WTC11 (cell line): ENCODE data around the gene CDK12. TPM values are rescaled to one million over a fixed set of nuclear protein-coding genes. Genes with fewer than 3 reads are reported as not detected.

Experiments
- ATAC-seq: fragments of 200-7000 bp; cut with Tn5 transposase; 2 replicates; pipeline ENCODE4 v1.10.0; 2021; ENCODE audit warnings: mild to moderate bottlenecking, moderate library complexity
- CTCF ChIA-PET: fragments of 300-600 bp; sonication (Branson Sonifier 250); formaldehyde crosslinking; loops from one replicate; lab custom pipeline; 2021; ENCODE audit warnings: antibody characterized with exemption; lab: Charles Lee
- POLR2A ChIA-PET: fragments of 350-600 bp; sonication (Branson Sonifier 250); formaldehyde crosslinking; loops from one replicate; lab custom pipeline; 2021; ENCODE audit warnings: antibody characterized with exemption; lab: Charles Lee
- DNase-seq: peaks from one replicate; pipeline ENCODE4 v3.0.0; 2021; ENCODE audit warnings: low spot score
- H3K27ac Mint-ChIP-seq: 2 replicates; pipeline ENCODE4 v1.8.0; 2021; ENCODE audit warnings: mixed read lengths
- H3K27me3 Mint-ChIP-seq: 2 replicates; pipeline ENCODE4 v1.8.0; 2021; ENCODE audit warnings: low read depth, mild to moderate bottlenecking, moderate library complexity, mixed read lengths
- H3K36me3 Mint-ChIP-seq: 2 replicates; pipeline ENCODE4 v1.8.0; 2021; ENCODE audit warnings: mixed read lengths
- H3K4me1 Mint-ChIP-seq: 2 replicates; pipeline ENCODE4 v1.8.0; 2022; ENCODE audit warnings: mixed read lengths
- H3K4me3 Mint-ChIP-seq: 2 replicates; pipeline ENCODE4 v1.8.0; 2021; ENCODE audit warnings: mild to moderate bottlenecking, moderate library complexity, mixed read lengths
- H3K9me3 Mint-ChIP-seq: 2 replicates; pipeline ENCODE4 v1.8.0; 2021; ENCODE audit warnings: mixed read lengths
- ETV6 ChIP-seq: sonication (generic); formaldehyde crosslinking; IDR thresholded peaks from 2 replicates; pipeline ENCODE4 v1.8.1; 2022; ENCODE audit warnings: mild to moderate bottlenecking, missing genetic modification reagents
- JUN ChIP-seq: sonication (generic); formaldehyde crosslinking; IDR thresholded peaks from 2 replicates; pipeline ENCODE4 v1.8.0; 2023; ENCODE audit warnings: mild to moderate bottlenecking, missing genetic modification reagents
- MYBL2 ChIP-seq: sonication (generic); formaldehyde crosslinking; IDR thresholded peaks from 2 replicates; pipeline ENCODE4 v1.8.1; 2023; ENCODE audit warnings: mild to moderate bottlenecking, moderate library complexity, missing genetic modification reagents
- NFATC4 ChIP-seq: fragments of 250-450 bp; sonication (Bioruptor Pico); IDR thresholded peaks from 2 replicates; pipeline ENCODE4 v1.9.0; 2021; ENCODE audit warnings: mild to moderate bottlenecking
- NFYB ChIP-seq: sonication (generic); formaldehyde crosslinking; conservative IDR thresholded peaks from 2 replicates; pipeline ENCODE4 v1.8.0; 2022; ENCODE audit warnings: low read depth, missing genetic modification reagents
- NR3C1 ChIP-seq: sonication (generic); formaldehyde crosslinking; conservative IDR thresholded peaks from 2 replicates; pipeline ENCODE4 v1.8.1; 2023; ENCODE audit warnings: low read depth, mild to moderate bottlenecking, missing genetic modification reagents
- OVOL2 ChIP-seq: fragments of 250-450 bp; sonication (Bioruptor Pico); IDR thresholded peaks from 2 replicates; pipeline ENCODE4 v1.9.0; 2021; ENCODE audit warnings: mild to moderate bottlenecking, borderline replicate concordance
- PRRX2 ChIP-seq: fragments of 250-450 bp; sonication (Bioruptor Pico); IDR thresholded peaks from 2 replicates; pipeline ENCODE4 v1.8.0; 2021; ENCODE audit warnings: mild to moderate bottlenecking
- RELA ChIP-seq: sonication (generic); formaldehyde crosslinking; IDR thresholded peaks from 2 replicates; pipeline ENCODE4 v1.8.1; 2022; ENCODE audit warnings: missing genetic modification reagents, mild to moderate bottlenecking, borderline replicate concordance
- RORB ChIP-seq: fragments of 250-450 bp; sonication (Bioruptor Pico); IDR thresholded peaks from 2 replicates; pipeline ENCODE4 v1.9.0; 2021; ENCODE audit warnings: mild to moderate bottlenecking
- SOX15 ChIP-seq: fragments of 250-450 bp; sonication (Bioruptor Pico); IDR thresholded peaks from 2 replicates; pipeline ENCODE4 v1.9.0; 2021; ENCODE audit warnings: mild to moderate bottlenecking
- SP1 ChIP-seq: sonication (generic); formaldehyde crosslinking; conservative IDR thresholded peaks from 2 replicates; pipeline ENCODE4 v1.8.1; 2022; ENCODE audit warnings: missing genetic modification reagents
- TEAD1 ChIP-seq: sonication (generic); formaldehyde crosslinking; IDR thresholded peaks from 2 replicates; pipeline ENCODE4 v1.8.0; 2022; ENCODE audit warnings: mild to moderate bottlenecking, missing genetic modification reagents
- ZNF232 ChIP-seq: sonication (generic); formaldehyde crosslinking; IDR thresholded peaks from 2 replicates; pipeline ENCODE4 v1.8.0; 2022; ENCODE audit warnings: mild to moderate bottlenecking, missing genetic modification reagents
- ZNF416 ChIP-seq: fragments of 250-450 bp; sonication (Bioruptor Pico); IDR thresholded peaks from 2 replicates; pipeline ENCODE4 v1.9.0; 2021; ENCODE audit warnings: mild to moderate bottlenecking, inconsistent platforms
- ZNF671 ChIP-seq: fragments of 250-450 bp; sonication (Bioruptor Pico); IDR thresholded peaks from 2 replicates; pipeline ENCODE4 v1.8.0; 2021; ENCODE audit warnings: mild to moderate bottlenecking
- total RNA-seq: library from RNA; stranded (reverse); gene quantifications from 3 replicates; pipeline ENCODE4 v1.2.3, GENCODE V29; 2021
- TF ChIP-seq, protein P1 (sequence below): fragments of 250-450 bp; sonication (Bioruptor Pico); IDR thresholded peaks from 2 replicates; pipeline ENCODE4 v2.1.2; 2022; ENCODE audit warnings: mild to moderate bottlenecking, moderate library complexity
- TF ChIP-seq, protein P2 (sequence below): sonication (generic); formaldehyde crosslinking; IDR thresholded peaks from 2 replicates; pipeline ENCODE4 v1.8.0; 2022; ENCODE audit warnings: mild to moderate bottlenecking, missing genetic modification reagents
- TF ChIP-seq, protein P3 (sequence below): sonication (generic); formaldehyde crosslinking; IDR thresholded peaks from 2 replicates; pipeline ENCODE4 v1.8.1; 2022; ENCODE audit warnings: mild to moderate bottlenecking, moderate library complexity, missing genetic modification reagents
- TF ChIP-seq, protein P4 (sequence below): sonication (generic); formaldehyde crosslinking; IDR thresholded peaks from 2 replicates; pipeline ENCODE4 v1.8.1; 2023; ENCODE audit warnings: mild to moderate bottlenecking, missing genetic modification reagents
- TF ChIP-seq, protein P5 (sequence below): fragments of 250-450 bp; sonication (Bioruptor Pico); IDR thresholded peaks from 2 replicates; pipeline ENCODE4 v1.9.0; 2021; ENCODE audit warnings: mild to moderate bottlenecking

CDK12 gene
- total RNA-seq, 1 experiment from 2014 or later: 58.4 TPM

DNA sequence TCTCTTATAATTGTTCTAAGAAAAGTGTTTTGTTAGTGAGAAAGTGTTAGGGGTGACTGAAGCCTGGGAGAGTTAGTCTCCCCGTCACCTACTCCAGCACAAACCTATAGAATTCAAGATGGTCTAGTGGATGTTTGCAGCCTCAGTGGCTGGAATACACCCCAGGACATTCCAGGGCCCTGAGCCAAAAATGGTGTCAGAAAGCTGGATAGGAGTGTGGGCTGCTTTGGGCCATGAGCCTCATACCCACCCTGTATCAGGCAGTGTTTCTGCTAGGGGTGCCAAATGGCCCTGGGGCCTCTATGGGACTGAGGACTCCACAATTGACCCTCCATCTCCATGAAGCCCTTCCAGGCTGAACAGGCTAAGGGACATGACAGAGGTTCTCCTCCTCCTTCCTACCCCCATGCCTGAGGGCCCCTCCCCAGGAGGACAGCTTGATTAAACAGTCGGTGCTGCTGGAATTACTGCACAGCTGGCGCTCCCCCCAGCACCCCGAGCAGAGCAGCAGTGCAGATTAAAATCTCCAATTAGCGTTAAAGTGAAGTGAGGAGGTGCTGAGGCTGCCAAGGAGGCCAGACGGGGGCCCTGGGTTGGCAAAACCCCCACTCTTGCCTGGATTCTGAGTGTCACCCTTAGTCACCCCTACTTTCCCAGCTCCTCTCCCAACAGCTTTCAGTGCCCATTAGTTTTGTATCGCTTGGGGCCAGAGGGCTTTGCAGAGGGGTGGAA lies 87.4 kb downstream of the CDK12 start (continued):
- TF ChIP-seq ZNF671 (CRISPR knock-in tag) (no peak), NFYB (CRISPR knock-in tag) (no peak), ZNF416 (CRISPR knock-in tag) (no peak), SOX15 (CRISPR knock-in tag) (no peak), OVOL2 (CRISPR knock-in tag) (no peak)

DNA sequence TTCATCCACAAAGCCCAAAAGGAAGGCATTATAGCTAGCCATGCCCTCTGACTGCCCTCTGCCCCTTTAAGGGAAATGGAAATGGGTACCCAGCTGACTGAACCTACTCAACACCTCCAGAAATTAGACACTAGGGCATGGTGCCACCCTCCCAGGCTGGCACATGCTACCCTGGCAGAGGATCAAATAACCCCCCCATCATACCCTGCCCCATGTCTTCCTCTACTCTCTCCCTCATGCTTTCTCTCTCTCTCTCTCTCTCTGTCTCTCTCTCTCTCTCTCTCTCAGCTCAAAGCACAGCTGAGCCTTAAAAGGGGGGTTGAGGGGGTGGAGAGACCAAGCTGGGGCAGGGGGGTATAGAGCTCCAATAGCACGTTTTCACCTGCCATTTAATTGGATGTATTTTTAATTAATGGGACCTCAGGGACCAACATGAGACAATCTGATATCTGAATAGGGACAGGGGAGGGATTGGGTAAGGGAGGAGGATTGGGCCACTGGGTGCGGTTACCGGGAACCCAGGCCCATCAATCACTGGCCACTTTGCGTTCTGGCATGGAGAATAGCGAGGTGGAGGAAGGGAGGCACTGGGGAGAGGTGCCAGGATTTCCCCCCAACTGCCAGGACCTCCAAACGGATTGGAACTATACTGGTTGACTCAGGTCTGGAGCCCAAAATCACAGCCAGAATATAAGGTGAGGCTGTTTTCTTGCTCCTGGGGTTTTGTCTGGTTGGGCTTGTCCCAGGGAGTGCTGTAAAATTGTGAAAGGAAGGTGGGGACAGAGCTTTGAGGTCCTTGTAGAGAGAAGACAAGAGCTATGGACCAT lies 88.7 kb downstream of the CDK12 start:
- no peaks in the 10 kb centered on the region for H3K4me1 Mint-ChIP-seq
- H3K9me3 Mint-ChIP-seq: no peaks in the 10 kb centered on the region
- POLR2A ChIA-PET: no interaction called here
- ATAC-seq: no peak
- no peak for TF ChIP-seq ZNF416 (CRISPR knock-in tag)
- TF ChIP-seq, protein P1, sequence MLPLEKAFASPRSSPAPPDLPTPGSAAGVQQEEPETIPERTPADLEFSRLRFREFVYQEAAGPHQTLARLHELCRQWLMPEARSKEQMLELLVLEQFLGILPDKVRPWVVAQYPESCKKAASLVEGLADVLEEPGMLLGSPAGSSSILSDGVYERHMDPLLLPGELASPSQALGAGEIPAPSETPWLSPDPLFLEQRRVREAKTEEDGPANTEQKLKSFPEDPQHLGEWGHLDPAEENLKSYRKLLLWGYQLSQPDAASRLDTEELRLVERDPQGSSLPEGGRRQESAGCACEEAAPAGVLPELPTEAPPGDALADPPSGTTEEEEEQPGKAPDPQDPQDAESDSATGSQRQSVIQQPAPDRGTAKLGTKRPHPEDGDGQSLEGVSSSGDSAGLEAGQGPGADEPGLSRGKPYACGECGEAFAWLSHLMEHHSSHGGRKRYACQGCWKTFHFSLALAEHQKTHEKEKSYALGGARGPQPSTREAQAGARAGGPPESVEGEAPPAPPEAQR: no peak
- TF ChIP-seq ZNF232: no peak
- TF ChIP-seq, protein P2, sequence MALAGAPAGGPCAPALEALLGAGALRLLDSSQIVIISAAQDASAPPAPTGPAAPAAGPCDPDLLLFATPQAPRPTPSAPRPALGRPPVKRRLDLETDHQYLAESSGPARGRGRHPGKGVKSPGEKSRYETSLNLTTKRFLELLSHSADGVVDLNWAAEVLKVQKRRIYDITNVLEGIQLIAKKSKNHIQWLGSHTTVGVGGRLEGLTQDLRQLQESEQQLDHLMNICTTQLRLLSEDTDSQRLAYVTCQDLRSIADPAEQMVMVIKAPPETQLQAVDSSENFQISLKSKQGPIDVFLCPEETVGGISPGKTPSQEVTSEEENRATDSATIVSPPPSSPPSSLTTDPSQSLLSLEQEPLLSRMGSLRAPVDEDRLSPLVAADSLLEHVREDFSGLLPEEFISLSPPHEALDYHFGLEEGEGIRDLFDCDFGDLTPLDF (CRISPR knock-in tag): no peak
- TF ChIP-seq NFATC4 (CRISPR knock-in tag): no peak
- TF ChIP-seq, protein P3, sequence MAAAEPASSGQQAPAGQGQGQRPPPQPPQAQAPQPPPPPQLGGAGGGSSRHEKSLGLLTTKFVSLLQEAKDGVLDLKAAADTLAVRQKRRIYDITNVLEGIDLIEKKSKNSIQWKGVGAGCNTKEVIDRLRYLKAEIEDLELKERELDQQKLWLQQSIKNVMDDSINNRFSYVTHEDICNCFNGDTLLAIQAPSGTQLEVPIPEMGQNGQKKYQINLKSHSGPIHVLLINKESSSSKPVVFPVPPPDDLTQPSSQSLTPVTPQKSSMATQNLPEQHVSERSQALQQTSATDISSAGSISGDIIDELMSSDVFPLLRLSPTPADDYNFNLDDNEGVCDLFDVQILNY (CRISPR knock-in tag): no peak
- TF ChIP-seq RELA: no peak
- no peak for TF ChIP-seq MYBL2 (CRISPR knock-in tag)
- TF ChIP-seq PRRX2 (CRISPR knock-in tag): no peak
- TF ChIP-seq, protein P4, sequence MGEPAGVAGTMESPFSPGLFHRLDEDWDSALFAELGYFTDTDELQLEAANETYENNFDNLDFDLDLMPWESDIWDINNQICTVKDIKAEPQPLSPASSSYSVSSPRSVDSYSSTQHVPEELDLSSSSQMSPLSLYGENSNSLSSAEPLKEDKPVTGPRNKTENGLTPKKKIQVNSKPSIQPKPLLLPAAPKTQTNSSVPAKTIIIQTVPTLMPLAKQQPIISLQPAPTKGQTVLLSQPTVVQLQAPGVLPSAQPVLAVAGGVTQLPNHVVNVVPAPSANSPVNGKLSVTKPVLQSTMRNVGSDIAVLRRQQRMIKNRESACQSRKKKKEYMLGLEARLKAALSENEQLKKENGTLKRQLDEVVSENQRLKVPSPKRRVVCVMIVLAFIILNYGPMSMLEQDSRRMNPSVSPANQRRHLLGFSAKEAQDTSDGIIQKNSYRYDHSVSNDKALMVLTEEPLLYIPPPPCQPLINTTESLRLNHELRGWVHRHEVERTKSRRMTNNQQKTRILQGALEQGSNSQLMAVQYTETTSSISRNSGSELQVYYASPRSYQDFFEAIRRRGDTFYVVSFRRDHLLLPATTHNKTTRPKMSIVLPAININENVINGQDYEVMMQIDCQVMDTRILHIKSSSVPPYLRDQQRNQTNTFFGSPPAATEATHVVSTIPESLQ (CRISPR knock-in tag): no peak
- TF ChIP-seq, protein P5, sequence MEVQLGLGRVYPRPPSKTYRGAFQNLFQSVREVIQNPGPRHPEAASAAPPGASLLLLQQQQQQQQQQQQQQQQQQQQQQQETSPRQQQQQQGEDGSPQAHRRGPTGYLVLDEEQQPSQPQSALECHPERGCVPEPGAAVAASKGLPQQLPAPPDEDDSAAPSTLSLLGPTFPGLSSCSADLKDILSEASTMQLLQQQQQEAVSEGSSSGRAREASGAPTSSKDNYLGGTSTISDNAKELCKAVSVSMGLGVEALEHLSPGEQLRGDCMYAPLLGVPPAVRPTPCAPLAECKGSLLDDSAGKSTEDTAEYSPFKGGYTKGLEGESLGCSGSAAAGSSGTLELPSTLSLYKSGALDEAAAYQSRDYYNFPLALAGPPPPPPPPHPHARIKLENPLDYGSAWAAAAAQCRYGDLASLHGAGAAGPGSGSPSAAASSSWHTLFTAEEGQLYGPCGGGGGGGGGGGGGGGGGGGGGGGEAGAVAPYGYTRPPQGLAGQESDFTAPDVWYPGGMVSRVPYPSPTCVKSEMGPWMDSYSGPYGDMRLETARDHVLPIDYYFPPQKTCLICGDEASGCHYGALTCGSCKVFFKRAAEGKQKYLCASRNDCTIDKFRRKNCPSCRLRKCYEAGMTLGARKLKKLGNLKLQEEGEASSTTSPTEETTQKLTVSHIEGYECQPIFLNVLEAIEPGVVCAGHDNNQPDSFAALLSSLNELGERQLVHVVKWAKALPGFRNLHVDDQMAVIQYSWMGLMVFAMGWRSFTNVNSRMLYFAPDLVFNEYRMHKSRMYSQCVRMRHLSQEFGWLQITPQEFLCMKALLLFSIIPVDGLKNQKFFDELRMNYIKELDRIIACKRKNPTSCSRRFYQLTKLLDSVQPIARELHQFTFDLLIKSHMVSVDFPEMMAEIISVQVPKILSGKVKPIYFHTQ (CRISPR knock-in tag): no peak
- TF ChIP-seq NR3C1 (CRISPR knock-in tag): no peak
- no peak for TF ChIP-seq SP1 (CRISPR knock-in tag)
- no peak for TF ChIP-seq OVOL2 (CRISPR knock-in tag)
- TF ChIP-seq JUN (CRISPR knock-in tag): no peak
- TF ChIP-seq TEAD1: no peak
- TF ChIP-seq ETV6 (CRISPR knock-in tag): no peak
- TF ChIP-seq RORB (CRISPR knock-in tag): no peak
- no peak for DNase-seq
- CTCF ChIA-PET: interaction anchor here (0.9 to 14.0 kb wide), 6 partner anchors 26 to 103 kb away, joined by 3 to 390 read pairs (median 54); partner anchors contain the start of genes NEUROD2 and PPP1R1B
- no peak overlapping the region for H3K27ac Mint-ChIP-seq
- no peaks in the 10 kb centered on the region; the same call in 1 of the 2 replicates for H3K27me3 Mint-ChIP-seq
- H3K4me3 Mint-ChIP-seq: no peak overlapping the region
- H3K36me3 Mint-ChIP-seq: no peaks in the 10 kb centered on the region
